Pancreas (tissue), 10 donors: ENCODE results near the gene MAD1L1. TPM values are rescaled to one million over a fixed set of nuclear protein-coding genes. Genes with fewer than 3 reads are reported as not detected.

Experiments used
- ATAC-seq, 4 donors: fragments of 200-7000 bp; cut with Tn5 transposase; one replicate each; pipeline versions ENCODE4 v1.8.0 to v1.9.1; 2020; ENCODE audit warnings: mild to moderate bottlenecking in 4 of 4, moderate library complexity in 4 of 4
- DNase-seq, 6 donors: peaks; one replicate each; pipeline ENCODE4 v3.0.0-alpha.2; 2020
- FAIRE-seq: peaks from 2 replicates; lab custom pipeline; 2012; peaks lifted over from hg19 to GRCh38; lab: Jason Lieb, UNC
- H3K27ac ChIP-seq, 4 donors: fragments of 200-600 bp; sonication (generic); 1 replicate in 3 of 4; 2 replicates in 1 of 4; pipeline versions ENCODE4 v1.5.0 to v1.8.0; 2020
- H3K27me3 ChIP-seq, 4 donors: fragments of 200-600 bp; one replicate each; pipeline ENCODE4 v1.8.0; 2021
- H3K36me3 ChIP-seq, 3 donors: fragments of 200-600 bp; sonication (generic) in 1 of 3; one replicate each; pipeline versions ENCODE4 v1.5.0 to v1.8.0; 2020 to 2021
- H3K4me1 ChIP-seq, 3 donors: fragments of 200-600 bp; one replicate each; pipeline ENCODE4 v1.8.0; 2021
- H3K4me3 ChIP-seq, 4 donors: fragments of 200-600 bp; sonication (generic) in 2 of 4; one replicate each; pipeline versions ENCODE4 v1.5.0 to v1.8.0; 2020 to 2021
- H3K9me3 ChIP-seq, 4 donors: fragments of 200-600 bp; one replicate each; pipeline ENCODE4 v1.8.0; 2021
- WGBS, 2 donors: extraction: QIAGEN DNeasy Blood & Tissue Kit; methylation state at CpG; one replicate each; pipeline ENCODE4 v1.1.7; 2013; 5-methylcytosine and 5-hydroxymethylcytosine counted together
- intact Hi-C, 3 donors: fragments of 100-400 bp; cut with DNase I; formaldehyde crosslinking; loops; one replicate each; pipeline versions ENCODE4 v1.11.1 to v1.14.2; 2022
- polyA plus RNA-seq, 2 donors: library from polyadenylated mRNA; stranded (reverse); fragments of 200-250 nt; gene quantifications; one replicate each; pipeline ENCODE4 v1.2.3, GENCODE V29; 2013
- total RNA-seq, 6 donors: library from RNA; stranded (reverse); fragmentation: NEBNext Ultra II Directional in 4 of 6; extraction: Animal tissue kit (Norgen Biotek cat#: 25700) in 4 of 6; gene quantifications; one replicate each; pipeline versions ENCODE4 v1.2.1 to v1.2.4, GENCODE V29; 2021 to 2023
- TF ChIP-seq, protein P1 (sequence below), 4 donors: fragments of 200-600 bp; sonication (generic) in 3 of 4; IDR thresholded peaks; one replicate each; pipeline versions ENCODE4 v1.5.0 to v1.8.0; 2021; ENCODE audit warnings: antibody characterized with exemption in 4 of 4
- donor health status: healthy with polysubstance abuse.
- donor health status: DM: no; HTN: no; CAD: no; lungs with moderate emphysema.
- donor health status: DM: no; HTN: no; CAD: no.
- donor health status: control.
- donor health status: control.
- donor health status: Bipolar disorder and iron deficiency.
- donor health status: DM: yes; HTN: yes; CAD: no.
- donor health status: DM: no; HTN: no; CAD: no.
- donor health status: DM: no; HTN: no; CAD: no.
- donor health status: DM: yes; HTN: yes; CAD: no.

The MAD1L1 gene
- total and polyA plus RNA-seq, 8 donors, result 9.8 to 28.2 (median 11.9) TPM

DNA sequence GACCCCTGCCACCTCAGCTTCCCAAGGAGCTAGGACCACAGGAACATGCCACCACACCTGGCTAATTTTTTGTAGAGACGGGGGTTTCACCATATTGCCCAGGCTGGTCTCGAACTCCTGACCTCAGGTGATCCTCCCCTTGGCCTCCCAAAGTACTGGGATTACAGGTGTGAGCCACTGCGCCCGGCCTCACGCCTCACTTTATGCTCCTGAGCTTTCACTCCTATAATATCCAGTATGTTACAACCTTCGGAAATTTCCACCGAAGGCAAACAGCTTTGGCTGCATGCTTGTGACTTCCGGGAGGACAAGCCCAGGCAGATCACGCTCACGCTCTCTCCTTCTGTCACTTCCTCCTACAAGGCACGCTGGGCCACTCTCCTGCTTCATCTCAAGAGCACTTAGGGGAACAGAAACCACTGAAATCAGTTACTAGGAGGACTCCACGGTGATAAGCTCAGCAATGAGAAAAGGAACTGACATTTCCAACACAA lies 4.4 kb upstream of the MAD1L1 start:
- Histone ChIP-seq H3K27ac (peak overlapping the region in 1 of 4 donors; percentile 53), H3K9me3 (no peaks in the 10 kb centered on the region), H3K4me1 (peaks cover 0 to 10% (median 7%) of the 10 kb centered on the region in 3 donors), H3K27me3 (no peaks in the 10 kb centered on the region), H3K36me3 (peaks cover 0 to 4% (median 0%) of the 10 kb centered on the region in 3 donors), H3K4me3 (no peak overlapping the region)
- intact Hi-C loops, result no loop called here
- peak in 2 of 4 donors; percentile 8 to 13 for ATAC-seq
- TF ChIP-seq, protein P1, sequence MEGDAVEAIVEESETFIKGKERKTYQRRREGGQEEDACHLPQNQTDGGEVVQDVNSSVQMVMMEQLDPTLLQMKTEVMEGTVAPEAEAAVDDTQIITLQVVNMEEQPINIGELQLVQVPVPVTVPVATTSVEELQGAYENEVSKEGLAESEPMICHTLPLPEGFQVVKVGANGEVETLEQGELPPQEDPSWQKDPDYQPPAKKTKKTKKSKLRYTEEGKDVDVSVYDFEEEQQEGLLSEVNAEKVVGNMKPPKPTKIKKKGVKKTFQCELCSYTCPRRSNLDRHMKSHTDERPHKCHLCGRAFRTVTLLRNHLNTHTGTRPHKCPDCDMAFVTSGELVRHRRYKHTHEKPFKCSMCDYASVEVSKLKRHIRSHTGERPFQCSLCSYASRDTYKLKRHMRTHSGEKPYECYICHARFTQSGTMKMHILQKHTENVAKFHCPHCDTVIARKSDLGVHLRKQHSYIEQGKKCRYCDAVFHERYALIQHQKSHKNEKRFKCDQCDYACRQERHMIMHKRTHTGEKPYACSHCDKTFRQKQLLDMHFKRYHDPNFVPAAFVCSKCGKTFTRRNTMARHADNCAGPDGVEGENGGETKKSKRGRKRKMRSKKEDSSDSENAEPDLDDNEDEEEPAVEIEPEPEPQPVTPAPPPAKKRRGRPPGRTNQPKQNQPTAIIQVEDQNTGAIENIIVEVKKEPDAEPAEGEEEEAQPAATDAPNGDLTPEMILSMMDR (IDR thresholded peaks at IDR 0.05), result no peak
- no peak for FAIRE-seq
- peak in 1 of 6 donors; percentile 42 for DNase-seq
- WGBS, 2 donors, result 88% methylated on average over 12 of the region's 12 CpGs

DNA sequence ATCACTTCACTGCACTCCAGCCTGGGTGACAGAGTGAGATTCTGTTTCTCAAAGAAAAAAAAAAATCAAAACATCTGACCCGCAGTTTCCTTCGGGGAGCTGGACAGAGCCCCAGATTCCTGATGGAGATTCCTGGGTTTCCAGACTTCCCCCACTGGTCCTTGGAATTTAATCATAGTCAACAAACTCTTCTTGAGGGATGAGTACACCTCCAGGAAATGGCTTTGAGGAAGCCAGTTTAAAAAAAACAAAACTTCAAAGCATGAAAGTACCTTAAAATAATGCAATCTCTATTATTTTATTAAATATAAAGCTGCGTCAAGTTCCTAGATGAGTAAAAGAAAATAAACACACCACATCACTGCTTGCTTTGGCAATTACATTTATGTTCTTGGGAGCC lies 1.2 kb upstream of the MAD1L1 start:
- TF ChIP-seq, protein P1 (IDR thresholded peaks at IDR 0.05), result no peak

DNA sequence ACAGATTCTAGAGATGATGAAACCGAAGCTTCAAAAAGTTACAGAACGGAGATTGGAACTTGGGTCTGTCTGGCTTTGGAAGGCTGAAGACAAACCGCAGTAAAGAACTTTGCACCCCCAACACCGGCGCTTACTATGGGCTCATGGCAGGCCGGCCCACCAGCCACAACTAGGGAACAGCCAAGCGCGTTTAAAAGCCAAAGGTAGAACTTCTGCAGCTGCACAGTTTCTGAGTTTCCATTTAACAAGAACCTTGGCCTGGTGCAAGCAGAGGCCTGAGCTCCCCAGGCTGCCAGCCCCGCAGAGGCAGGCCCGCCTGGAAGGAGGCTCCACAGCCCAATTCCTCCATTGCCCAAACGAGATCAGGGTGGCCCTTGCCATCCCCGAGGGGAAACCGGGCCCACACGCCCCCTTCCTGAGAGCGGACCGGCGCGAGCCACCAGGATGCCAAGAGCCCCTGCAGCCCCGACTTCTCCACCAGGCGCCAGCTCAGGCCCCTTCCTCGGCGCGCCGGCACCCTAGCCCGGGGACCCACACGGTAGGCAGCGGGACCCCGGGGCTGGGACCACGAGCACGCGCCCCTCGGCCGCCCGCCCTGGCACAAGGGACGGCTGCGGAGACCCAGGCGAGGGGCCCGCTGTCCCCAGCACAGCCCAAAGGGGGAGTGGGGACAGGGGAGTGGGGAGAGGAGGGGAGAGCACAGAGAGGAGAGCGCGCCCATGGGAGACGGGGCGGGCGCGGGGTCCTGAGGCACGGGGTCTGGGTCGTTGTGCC lies 566 bp downstream of the MAD1L1 start:
- peaks cover 0 to 9% (median 0%) of the 10 kb centered on the region in 3 donors for H3K4me1 ChIP-seq
- DNase-seq (peak in 2 of 6 donors; percentile 29 to 77), ATAC-seq (peak; percentile 22 to 52 (median 38)), FAIRE-seq (no peak)
- H3K27me3 ChIP-seq, result no peaks in the 10 kb centered on the region
- WGBS, 2 donors, result 2 to 3% methylated on average over 19 to 44 of the region's 46 CpGs
- H3K4me3 ChIP-seq, result peak overlapping the region; percentile 88 to 100 (median 97)
- intact Hi-C loops, result no loop called here
- no peaks in the 10 kb centered on the region for H3K9me3 ChIP-seq
- peak overlapping the region in 1 of 4 donors; percentile 24 for H3K27ac ChIP-seq
- TF ChIP-seq, protein P1 (IDR thresholded peaks at IDR 0.05), result no peak
- H3K36me3 ChIP-seq, result no peaks in the 10 kb centered on the region

More for the DNA sequence above, 1.2 kb upstream of the MAD1L1 start:
- H3K27me3 ChIP-seq, result no peaks in the 10 kb centered on the region
- peaks cover 0 to 4% (median 0%) of the 10 kb centered on the region in 3 donors for H3K36me3 ChIP-seq
- ATAC-seq (no peak), FAIRE-seq (no peak), DNase-seq (no peak)
- 68 to 81% methylated on average over 3 of the region's 3 CpGs for WGBS, 2 donors
- no peaks in the 10 kb centered on the region for H3K9me3 ChIP-seq
- H3K27ac ChIP-seq, result no peak overlapping the region
- H3K4me1 ChIP-seq, result peaks cover 0 to 9% (median 0%) of the 10 kb centered on the region in 3 donors
- intact Hi-C loops, result no loop called here
- no peak overlapping the region for H3K4me3 ChIP-seq

DNA sequence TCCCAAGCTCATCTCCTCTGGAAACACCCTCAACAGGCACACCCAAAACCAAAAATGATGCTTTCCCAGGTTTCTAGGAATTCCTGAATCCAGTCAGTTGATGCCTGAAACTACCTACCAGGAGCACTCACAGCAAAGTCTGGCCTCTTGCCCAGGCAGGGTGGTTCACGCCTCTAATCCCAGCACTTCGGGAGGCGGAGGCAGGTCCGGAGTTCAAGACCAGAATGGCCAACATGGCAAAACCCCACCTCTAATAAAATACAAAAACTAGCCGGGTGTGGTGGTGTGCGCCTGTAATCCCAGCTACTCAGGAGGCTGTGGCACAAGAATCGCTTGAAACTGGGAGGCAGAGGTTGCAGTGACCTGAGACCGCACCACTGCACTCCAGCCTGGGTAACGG lies 1.9 kb downstream of the MAD1L1 start:
- no peak for DNase-seq

More for the DNA sequence above, 1.9 kb downstream of the MAD1L1 start:
- FAIRE-seq (no peak), ATAC-seq (no peak)
- intact Hi-C loops, result no loop called here
- no peak overlapping the region for H3K4me3 ChIP-seq
- H3K4me1 ChIP-seq, result peaks cover 0 to 9% (median 0%) of the 10 kb centered on the region in 3 donors
- H3K9me3 ChIP-seq, result no peaks in the 10 kb centered on the region
- WGBS, 2 donors, result 85 to 87% methylated on average over 9 of the region's 9 CpGs
- no peaks in the 10 kb centered on the region for H3K36me3 ChIP-seq
- TF ChIP-seq, protein P1 (IDR thresholded peaks at IDR 0.05), result no peak
- H3K27ac ChIP-seq, result no peak overlapping the region
- H3K27me3 ChIP-seq, result no peaks in the 10 kb centered on the region
